Activated T-helper 1 cell treated with Interleukin-2 at 50 U/mL for 16 hours (primary cell): Measurements from ENCODE around the gene MRPL22.
"Not testable (repeated sequence)": the region's sequence is repeated elsewhere in the genome, so short reads cannot be mapped to it uniquely, and the experiment has no call there.

Source experiments
- DNase-seq: peaks from one replicate; pipeline ENCODE4 v3.0.0-alpha.2; 2020; ENCODE audit warnings: low read depth

The MRPL22 gene

GRCh38 chr5:154940772-154941620 is at the start of gene MRPL22:
Gene MRPL22, plus strand, starts transcription at chr5:154941073. Its CDS starts 38 bp downstream, at chr5:154941111.
- peak; percentile 90 for DNase-seq

- no peak for DNase-seq
Observed at GRCh38 chr5:154892369-154892771, 48.5 kb upstream of the MRPL22 start.

- DNase-seq, result no peak
Observed at GRCh38 chr5:154893381-154893780, 47.5 kb upstream of the MRPL22 start.

- no peak for DNase-seq
Observed at GRCh38 chr5:154895606-154896561, 45.0 kb upstream of the MRPL22 start.

GRCh38 chr5:154896562-154897165 is 44.2 kb upstream of the MRPL22 start:
- no peak for DNase-seq

GRCh38 chr5:154898210-154898609 is 42.7 kb upstream of the MRPL22 start:
- DNase-seq, result no peak

- no peak for DNase-seq
Observed at GRCh38 chr5:154899151-154899816, 41.6 kb upstream of the MRPL22 start.

GRCh38 chr5:154900066-154900465 is 40.8 kb upstream of the MRPL22 start:
- no peak for DNase-seq

GRCh38 chr5:154901276-154901675 is 39.6 kb upstream of the MRPL22 start:
- DNase-seq, result no peak

GRCh38 chr5:154901913-154902312 is 39.0 kb upstream of the MRPL22 start:
- DNase-seq, result no peak

- not testable (repeated sequence) for DNase-seq
Observed at GRCh38 chr5:154905601-154906000, 35.3 kb upstream of the MRPL22 start.

- no peak for DNase-seq
Observed at GRCh38 chr5:154916874-154917273, 24.0 kb upstream of the MRPL22 start.

- no peak for DNase-seq
Observed at GRCh38 chr5:154917757-154918156, 23.1 kb upstream of the MRPL22 start.

- DNase-seq, result no peak
Observed at GRCh38 chr5:154923441-154924430, 17.1 kb upstream of the MRPL22 start.

- DNase-seq, result no peak
Observed at GRCh38 chr5:154933537-154933936, 7.3 kb upstream of the MRPL22 start.

- DNase-seq, result no peak
Observed at GRCh38 chr5:154934881-154935280, 6.0 kb upstream of the MRPL22 start.

- DNase-seq, result no peak
Observed at GRCh38 chr5:154937186-154937717, 3.6 kb upstream of the MRPL22 start.

- DNase-seq, result peak; percentile 71
Observed at GRCh38 chr5:154937718-154938466, 3.0 kb upstream of the MRPL22 start, which contains the start of gene GEMIN5. Gene GEMIN5, minus strand, starts transcription at chr5:154938211. Its CDS starts 78 bp downstream, at chr5:154938133.

GRCh38 chr5:154939387-154939786 is 1.5 kb upstream of the MRPL22 start:
- DNase-seq, result not testable (repeated sequence)
